SIG-M5 (cell line): ENCODE measurements around the gene JPT1.
"Not testable (repeated sequence)": the region's sequence is repeated elsewhere in the genome, so short reads cannot be mapped to it uniquely, and the experiment has no call there.

ENCODE experiments used
- DNase-seq: peaks from one replicate; lab custom pipeline; 2025; lab: John Stamatoyannopoulos, UW

Gene JPT1

DNA sequence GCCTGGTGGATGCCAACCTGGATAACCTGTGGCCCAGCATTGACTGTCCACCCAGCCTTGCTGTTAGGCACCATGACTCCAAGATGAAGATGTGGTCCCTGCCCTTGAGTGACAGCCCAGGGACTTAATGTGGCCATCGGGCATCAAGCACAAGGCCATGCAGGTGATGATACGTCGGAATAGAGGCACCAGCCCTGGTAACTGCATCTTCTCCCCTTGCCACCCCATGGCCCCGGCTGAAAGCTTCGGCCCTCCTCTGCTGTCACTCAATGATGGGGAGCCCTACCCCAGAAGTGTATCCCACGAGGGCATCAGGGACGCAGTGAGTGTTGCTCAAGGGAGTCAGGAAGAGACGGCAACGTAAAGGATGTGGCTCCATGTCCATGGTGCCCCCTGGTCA lies 24.7 kb downstream of the JPT1 start:
- DNase-seq, result no peak

DNA sequence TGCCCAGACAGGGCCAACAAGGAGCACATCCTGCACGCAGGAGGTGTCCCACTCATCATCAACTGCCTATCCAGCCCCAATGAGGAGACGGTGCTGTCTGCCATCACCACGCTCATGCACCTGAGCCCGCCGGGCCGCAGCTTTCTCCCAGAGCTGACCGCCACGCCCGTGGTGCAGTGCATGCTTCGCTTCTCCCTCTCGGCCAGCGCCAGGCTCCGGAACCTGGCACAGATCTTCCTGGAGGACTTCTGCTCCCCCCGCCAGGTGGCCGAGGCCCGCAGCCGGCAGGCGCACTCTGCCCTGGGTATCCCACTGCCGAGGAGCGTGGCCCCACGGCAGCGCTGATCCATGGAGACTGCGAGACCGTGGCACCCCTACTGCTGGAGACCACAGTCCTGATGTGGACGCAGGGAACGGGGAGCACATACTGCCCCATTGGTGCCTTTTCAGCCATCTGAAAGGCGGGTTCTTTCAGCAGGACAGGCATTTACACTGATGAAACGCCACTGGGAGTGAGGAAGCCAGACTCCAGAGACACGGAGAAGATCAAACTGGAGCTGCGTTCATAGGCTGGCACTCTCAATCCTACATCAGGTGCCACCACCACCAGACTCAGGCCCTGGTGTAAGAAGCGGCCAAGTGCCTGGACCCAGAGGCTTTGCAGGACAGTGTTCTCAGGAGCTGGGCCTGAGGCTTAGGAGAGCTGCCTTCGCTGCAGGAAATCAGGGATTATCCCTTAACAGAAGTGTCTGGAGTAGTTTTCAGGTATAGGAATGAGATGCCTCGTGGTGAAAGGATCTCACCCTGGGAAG lies 25.4 kb downstream of the JPT1 start:
- no peak for DNase-seq

DNA sequence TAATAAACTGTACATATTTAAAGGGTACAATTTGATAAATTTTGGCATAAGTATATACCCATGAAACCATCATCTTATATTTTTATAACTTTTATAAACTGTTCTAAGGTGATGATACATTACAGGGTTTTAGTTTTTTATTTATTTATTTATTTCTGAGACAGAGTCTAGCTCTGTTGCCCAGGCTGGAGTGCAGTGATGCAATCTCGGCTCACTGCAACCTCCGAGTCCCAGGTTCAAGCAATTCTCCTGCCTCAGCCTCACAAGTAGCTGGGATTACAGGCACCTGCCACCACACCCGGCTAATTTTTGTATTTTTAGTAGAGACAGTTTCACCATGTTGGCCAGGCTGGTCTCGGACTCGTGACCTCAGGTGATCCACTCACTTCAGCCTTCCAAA lies 26.4 kb downstream of the JPT1 start:
- DNase-seq, result not testable (repeated sequence)

DNA sequence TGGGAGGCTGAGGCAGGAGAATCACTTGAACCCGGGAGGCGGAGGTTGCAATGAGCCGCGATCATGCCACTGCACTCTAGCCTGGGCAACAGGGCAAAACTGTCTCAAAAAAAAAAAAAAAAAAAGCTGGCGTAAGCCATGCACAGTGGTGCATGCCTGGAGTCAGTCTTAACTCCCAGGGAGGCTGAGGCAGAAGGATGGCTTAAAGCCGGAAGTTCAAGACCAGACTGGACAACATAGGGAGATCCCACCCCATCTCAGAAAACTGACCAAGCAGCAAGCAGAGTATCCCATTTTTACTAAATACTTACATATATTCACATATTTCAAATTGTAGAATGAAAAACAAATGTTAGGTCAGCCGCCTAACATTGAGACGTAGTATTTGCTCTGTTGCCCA lies 27.4 kb downstream of the JPT1 start:
- no peak for DNase-seq

DNA sequence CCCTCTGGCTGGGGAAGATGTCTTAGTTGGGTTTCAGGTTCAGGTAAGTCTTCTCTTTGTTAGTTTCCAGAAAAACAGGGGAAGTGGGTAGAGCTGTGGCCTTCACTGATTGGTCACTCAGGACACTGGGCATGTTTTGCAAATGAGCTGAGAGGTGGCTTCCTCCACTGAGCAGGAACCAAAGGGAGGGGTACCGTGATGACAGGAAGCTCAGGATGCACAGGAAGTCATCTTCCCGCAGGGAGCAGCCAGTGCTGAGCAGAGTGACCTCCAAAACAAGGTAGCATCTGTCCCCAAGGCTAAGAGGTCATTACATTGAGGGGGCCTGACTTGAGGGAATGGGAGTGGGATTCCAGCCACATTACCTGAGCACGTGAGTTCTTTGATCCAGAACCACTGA lies 28.3 kb downstream of the JPT1 start:
- no peak for DNase-seq

DNA sequence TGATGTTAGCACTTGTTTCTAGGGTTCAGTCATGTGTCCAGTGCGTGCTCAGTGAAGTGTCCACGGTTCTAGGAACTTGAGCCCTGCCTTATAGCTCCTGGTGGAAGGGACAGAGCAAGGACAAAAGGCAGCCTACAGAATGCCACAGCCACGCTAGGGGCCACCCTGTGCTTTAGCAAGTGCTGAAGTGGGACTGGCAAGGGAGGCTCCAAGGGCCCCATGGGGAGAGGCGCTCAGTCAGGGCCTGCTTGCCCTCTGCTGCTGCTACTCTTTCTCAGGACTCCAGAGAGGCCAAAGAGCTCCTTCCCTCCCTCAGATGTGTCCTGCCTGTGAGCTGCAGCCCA lies 29.5 kb downstream of the JPT1 start:
- DNase-seq, result no peak

DNA sequence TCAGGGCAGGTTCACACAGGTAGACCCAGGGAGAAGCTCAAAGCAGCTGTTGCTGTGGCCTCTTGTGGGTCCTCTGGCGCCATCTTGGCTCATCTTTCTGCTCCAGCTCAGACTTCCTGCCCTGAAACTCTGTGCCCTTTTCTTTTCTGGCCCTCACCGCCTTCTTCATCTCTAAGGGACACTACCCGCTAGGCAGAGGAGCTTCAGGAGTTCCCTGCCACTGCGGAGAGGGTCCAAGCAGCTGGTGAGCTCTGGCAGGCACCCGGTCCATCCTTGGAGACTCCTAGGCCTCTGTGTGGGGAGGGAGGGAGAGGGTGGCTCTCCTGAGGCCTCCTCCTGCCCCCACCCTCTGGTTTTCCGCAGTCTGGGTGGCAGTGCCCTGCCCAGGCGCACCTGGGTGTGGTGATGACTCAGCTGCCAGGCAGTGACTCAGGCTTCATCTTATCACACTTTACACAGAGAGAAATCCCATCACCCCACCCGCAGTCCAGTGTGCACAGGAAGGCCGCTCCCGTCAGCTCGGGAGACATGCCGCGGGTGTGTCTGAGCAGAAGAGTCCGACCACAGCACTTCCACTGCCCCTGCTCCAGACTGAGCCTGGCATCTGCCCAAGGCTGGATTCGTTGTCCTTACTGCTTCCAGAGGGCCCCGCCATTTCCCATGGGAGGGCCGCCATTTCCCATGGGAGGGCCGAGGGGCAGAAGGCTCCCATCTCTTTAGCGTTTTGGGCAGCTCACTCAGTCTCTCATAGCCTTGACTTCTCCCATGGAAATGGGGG lies 30.1 kb downstream of the JPT1 start:
- DNase-seq, result no peak

DNA sequence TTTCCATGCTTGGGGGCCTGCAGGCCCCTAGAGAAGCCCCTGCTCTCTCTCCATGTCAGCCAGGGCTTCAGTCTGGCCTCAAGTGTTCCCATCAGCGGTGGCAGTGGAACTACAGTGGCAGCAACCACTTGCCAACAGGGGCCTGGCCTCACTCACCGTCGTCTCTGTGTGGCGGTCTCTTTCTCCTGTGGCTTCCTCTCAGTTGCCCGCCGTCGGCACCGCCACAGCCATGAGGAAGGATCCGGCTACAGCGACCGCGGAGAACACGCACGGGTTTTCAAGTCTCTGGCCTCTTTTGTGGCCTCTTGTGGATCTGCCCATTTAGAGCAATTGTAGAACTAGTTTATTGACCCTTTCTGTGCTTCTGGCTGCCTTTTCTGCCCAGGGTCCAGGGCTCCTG lies 36.0 kb downstream of the JPT1 start:
- DNase-seq, result no peak

DNA sequence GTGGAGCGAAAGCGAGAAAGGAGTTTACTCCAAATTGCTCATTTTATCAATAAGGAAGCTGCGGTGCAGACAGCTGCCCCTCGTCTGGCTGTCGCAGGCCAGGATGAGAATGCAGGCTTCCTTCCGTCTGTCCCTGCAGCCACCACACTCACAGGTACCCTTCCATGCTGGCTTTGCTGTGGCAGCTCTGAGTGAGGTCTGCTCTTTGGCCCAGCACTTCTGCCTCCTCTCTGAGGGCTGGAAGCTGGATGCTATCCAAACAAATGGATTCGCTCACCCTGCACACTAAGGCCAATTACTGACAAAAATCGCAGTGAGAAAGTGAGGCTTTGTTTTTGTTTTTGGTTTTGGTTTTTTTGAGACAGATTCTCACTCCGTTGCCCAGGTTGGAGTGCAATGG lies 37.6 kb downstream of the JPT1 start:
- no peak for DNase-seq

DNA sequence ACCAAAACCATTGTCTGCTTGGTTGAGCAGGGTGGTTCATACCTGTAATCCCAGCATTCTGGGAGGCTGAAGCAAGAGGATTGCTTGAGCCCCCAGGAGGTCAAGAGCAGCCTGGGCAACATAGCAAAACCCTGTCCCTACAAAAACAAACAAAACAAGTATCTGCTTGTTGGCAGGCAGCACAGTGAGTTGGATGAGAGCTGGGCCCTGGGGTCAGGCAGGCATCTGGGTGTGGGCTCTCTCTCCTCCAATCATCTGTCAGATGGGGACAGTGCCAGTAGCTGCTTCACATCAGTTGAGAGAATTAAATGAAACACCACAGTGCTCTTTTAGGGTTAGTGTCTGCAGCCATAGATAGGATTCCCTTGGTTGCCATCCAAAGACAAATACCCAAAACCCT lies 38.8 kb downstream of the JPT1 start:
- no peak for DNase-seq

DNA sequence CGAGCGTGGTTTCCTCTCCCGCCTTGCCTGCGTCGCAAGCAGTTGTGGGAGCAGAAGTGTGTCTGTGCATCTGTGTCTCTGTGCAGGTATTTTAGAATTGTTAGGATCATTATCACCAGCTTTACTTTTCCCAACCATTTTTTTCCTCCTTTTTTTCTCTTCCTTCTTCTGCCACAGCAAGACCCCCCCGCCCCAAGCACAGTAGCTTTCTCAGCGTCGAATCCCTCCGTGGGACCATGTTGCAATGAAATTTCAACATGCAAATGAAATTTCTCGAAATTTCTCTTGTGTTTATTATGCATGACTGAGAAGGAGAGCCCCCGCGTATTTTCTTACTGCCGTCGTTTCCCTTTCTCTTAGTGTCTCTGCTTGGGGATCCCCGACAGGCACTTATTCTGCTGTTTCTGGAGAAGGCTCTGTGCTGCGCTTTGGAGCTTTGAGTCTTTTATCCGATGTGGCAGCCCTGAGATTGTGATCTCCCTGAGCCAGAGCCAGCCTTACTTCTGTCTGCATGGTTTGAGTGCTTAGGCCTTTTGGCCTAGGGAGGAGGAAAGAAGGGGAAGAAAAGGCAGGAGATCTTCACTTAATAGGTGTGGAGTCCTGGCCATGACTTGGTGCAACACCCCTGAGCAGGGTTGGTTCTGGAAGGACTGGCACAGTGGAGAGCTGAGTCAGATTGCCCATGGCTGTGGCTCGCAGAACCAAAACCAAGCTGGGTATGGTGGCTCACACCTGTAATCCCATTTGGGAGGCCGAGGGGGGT lies 39.6 kb downstream of the JPT1 start:
- DNase-seq, result no peak

DNA sequence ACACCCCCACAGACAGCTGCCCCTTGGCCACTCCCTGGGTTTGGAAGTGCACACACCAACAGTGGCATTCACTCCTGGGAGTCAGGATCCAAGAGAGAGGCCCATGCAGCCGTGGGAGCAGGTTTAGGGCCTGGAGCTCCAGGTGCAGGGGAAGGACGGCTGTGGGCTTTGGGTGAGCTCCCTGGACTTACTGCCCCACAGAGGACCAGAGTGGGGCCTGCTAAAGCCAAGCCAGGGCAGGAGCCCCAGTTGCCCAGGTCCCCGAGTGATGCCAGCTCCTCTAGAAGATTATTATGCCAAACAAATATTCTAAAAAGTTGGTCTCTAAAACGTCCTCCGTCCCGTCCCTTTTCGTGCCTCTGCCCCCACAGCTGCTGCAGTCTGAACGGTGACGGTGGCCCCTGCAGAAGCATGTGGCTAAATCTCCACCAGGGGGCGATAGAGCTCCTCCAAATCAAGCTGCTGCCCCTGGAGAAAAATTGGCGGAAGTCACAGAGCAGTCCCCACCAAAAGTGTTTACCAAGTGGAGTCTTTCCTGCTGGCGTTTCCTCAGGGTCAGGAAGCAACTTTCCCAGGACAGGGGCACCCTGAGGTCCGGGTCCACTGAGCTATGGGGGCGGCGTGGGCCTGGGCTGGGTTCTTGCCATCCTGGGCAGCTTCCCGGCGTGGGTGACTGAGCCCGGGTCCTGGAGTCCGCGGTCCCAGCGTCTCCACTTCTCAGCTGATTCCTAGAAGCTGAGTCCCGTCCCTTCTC lies 40.3 kb downstream of the JPT1 start:
- peak; percentile 47 for DNase-seq

DNA sequence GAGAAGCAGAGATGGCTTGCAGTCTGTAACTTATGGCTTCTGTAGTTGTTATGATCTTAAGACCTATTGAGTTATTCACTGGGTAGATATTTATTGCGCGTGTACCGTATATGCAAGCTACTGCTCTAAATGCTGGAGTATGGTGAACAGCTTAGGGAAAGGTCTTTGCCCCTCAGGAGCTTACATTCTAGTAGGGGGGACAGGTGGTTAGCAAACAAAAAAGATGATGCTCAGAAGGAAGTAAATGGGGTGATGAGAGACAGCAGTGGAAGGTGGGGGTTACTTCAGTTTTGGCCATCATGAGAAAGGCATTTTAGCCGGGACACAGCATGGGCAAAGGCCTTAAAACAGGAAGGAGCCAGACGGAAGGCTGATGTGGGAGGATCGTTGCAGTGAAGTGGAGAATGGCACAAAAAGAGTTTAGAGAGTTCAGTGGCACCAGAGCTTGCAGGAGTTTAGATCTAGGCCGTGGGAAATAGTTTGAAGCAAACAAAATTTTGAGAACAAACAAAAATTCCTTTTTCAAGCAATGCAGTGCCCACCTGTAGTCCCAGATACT lies 42.5 kb downstream of the JPT1 start:
- DNase-seq, result no peak

DNA sequence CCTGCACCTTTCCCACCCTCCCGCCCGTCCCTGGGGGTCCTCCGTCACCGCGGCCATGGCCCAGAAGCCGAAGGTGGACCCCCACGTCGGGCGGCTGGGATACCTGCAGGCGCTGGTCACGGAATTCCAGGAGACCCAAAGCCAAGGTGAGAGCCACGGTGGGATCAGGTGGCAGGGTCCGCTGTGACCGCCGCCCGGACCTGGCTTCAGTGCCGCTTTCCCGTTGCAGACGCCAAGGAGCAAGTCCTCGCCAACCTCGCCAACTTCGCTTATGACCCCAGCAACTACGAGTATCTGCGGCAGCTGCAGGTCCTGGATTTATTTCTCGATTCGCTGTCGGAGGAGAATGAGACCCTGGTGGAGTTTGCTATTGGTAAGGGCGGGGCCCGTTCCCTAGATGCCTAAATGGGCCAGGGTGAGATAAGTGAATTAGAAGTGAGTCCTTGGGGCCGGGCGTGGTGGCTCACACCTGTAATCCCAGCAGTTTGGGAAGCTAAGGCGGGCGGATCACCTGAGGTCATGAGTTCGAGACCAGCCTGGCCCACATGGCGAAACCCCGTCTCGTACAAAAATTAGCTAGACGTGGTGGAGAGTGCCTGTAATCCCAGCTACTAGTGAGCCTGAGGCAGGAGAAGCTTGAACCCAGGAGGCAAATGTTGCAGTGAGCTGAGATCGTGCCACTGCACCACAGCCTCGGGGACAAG lies 43.9 kb downstream of the JPT1 start:
- no peak for DNase-seq

DNA sequence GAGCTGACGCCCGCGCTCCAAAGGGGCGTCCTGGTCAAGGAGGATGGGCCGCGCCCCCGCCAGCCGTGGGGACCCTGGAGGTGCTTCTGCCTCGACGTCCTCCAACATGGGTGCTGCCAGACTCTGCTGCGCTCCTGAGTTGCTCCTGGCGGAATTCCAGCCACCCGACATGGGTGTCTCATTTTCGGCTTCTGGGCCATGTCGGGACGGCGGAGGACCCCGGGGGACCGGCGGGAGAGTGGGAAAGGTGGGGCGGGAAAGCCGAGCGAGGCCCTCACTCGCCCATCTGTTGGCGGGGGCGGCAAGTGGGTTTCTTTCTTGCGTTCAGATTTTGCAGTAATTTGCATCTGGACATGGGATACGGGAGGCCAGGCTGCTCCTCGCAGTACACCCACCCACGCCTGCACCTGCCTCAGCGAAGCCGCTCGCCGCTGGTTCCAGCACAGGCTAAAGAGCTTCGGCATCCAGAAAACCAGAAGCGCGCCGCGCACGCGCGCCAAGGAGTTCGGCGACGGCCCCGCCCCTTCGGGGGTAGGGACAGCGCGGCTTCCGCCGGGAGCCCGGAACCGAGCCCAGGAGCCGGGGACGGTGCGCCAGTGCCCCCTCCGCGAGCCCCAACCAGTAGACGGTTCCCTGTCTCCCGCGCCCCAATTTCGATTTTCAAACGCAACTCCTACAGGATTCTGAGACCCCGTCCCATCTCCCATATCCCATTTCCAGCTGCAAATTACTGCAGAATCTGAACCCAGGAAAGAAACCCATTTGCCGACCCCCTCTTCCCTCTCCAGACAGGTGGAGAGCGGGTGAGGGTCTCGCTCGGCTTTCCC lies 44.7 kb downstream of the JPT1 start, which contains the start of gene ARMC7:
TSS of gene ARMC7 (plus strand) at position 563 of the 827 bp plus-strand sequence. CDS start 320 bp downstream, outside the sequence.
- DNase-seq, result no peak

DNA sequence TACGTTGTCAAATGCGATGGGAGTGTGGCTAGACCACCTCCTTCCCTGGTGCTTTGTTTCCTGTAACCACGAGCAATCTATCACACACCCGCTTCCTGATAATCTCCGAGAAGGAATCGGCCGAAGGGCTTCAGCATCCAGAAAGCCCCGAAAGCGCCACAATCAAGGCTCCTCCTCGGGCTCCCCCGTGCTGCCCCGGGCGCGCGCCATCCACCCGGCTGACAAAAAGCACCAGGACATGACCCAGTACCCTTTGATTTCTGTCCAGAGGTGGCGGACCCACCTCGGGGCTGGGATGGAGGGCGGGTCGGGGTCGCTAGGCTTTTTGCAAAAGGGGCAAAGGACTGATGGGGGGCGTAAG lies 45.3 kb downstream of the JPT1 start:
- DNase-seq, result no peak

DNA sequence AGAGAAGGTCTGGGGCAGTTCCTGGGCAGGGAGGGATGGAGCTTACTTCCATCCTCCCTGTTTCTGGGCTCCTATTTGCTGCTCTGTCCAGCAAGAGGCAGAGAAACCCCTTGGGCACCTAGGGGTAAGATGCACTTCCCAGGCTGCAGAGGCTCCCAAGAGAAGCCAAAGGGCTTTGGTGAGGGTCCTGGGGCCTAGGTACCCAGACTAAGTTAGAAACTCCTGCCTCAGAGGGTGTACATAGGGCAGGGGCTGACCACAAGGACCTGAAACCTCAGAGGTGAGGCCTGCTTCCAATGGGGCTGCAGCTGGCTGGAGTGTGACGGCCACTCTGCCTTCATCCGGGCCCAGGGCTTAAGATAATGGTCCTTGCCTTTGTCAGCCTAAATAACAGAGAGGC lies 46.1 kb downstream of the JPT1 start:
- DNase-seq, result no peak

DNA sequence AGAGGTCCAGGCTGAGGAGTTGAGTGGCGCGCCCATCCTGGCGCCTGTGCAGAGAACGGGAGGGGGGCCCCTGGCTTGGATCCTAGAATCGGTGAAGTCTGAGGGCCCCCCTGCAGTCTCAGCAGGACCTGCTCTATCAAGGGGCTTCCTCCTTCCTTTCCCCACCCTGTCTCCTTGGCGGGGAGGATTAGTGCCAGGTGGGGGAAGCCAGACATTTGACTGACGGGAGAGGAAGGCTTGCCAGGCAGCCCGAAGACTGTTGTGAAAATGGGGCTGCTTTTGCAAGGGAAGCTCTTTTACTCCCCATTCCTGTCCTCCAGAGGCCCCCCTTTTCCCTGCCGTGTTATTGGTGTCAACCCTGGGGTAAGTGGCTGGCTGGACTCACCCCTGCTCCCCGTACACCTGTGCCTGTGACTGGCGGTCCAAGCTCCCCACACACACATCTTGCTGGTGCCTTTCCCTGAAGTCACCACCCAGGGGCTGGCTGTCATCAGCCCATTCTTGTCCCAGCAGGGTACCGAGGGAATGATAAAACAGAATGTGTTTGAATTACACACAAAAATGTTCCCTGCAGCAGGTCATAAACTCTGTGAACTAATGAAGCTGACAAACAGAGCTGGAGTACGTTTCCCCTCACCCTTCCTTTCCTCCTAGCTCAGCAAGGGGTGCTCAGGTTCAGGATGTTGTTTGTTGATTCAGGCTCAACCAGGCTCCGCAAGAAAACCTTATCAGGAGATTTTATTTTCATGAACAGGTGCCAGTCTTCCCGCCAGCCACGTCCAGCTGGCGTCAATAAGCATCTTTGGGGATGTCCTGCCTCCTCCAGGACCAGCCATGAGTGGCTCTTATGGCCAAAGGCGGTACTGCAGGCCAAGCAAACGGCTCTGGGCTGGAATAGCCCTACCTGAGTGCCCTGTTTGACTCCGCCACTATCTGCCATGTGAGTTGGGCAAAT lies 48.9 kb downstream of the JPT1 start:
- DNase-seq, result no peak
